Measurements from ENCODE around the gene MNX1.

The MNX1 gene

DNA sequence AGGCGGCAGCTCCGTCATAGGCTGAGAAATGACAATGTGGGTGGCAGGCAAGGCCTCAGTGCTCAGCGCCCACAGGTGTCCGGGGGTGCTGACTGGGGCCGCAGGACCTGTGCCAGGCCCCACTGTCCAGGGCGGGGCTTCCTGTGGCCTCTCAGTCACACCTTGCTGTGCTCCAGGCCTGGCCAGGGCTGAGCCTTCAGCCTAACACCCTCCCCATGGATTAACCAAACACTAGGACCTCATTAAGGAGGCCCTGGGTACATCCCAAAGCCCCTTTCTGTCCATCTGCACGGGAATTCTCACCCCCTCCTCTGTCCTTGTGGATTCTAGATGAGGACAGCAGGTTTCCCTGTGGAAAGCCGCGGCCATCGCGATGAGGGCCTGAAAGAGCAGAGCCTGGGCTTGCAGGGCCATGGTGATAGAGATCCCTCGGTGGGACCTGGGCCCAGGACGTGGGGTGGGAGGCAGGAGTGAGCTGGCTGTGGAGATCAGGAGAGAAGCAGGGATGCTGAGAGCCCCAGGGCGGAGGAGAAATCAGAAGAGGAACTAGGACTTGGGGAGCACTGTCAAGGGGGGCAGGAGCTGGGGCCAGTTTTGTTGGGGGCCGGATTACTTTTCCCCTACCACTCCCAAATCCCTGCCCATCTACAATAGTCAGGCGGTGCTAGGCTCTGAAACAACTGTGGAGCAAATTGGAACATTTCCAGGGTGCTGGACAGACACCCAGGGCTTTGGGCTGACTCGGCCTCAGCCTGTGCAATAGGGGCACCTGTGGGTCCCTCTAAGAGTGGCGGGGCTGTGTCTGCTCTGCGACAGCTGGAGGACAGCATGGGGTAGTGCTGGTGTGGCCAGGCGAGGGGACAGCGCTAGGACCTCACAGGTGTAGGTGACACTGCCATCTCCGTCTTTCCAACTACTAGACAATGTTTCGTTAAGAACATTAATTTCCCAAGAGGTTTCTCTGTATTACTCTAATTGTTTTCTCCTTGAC, 23.3 kb upstream of the MNX1 start:
- Histone ChIP-seq H3K9me3 (ENCODE audit: control insufficient read depth in 1 of 2, low read length in 2 of 2) (no peaks in the 10 kb centered on the region), H3K36me3 (ENCODE audit: control insufficient read depth in 1 of 2, insufficient read depth in 2 of 2, low read length in 2 of 2) (no peaks in the 10 kb centered on the region), H3K27me3 (ENCODE audit: control insufficient read depth in 1 of 2, insufficient read depth in 2 of 2, low read length in 2 of 2) (peaks cover 5 to 21% of the 10 kb centered on the region in 2 donors), H3K4me3 (ENCODE audit: low read depth in 1 of 2, low read length in 2 of 2) (no peak overlapping the region), H3K9ac (ENCODE audit: low read depth in 1 of 2, low read length in 2 of 2) (no peak overlapping the region), H3K4me1 (ENCODE audit: control insufficient read depth in 1 of 2, insufficient read depth in 2 of 2, low read length in 2 of 2) (no peaks in the 10 kb centered on the region), H3K27ac (ENCODE audit: low read depth, low read length) (no peak overlapping the region)

DNA sequence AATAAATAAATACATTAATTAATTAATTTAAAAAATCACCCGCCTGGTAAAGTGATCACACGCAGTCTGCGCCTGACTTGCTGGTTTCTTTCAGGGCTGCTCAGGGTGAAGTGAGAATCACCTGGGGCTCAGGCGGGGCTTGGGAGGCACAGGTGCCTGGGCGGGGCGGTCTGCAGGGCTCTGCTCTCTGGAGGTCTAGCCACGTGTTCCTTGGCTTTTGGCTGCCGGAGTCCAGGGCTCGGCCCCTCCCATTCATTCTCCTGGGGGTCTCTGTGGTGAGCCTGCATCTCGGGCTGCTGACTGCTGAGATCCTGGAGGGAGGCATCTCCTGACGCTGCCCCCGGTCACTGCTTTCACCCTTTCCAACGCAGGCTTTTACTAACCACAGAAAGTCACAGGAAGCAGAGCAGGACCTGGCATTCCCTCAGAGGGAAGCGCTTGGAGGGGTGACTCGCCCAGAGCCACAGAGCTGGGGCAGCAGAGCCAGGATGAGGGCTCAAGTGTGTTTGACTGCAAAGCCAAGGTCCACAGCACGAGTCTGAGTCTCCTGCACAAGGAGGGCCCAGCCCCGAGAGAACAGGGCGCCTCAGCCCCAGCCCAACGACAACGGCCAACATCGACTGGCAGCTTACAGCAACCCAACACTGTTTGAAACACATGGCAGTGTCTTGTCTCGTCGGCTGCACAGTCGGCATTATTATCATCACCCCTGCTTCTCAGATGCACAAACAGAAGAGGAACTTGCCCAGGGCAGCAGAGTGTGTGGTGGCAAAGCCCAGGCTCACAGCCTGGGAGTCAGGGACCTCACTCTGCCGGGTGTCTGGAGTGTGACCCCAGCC, 22.4 kb upstream of the MNX1 start:
- Histone ChIP-seq H3K27ac (ENCODE audit: low read depth, low read length) (no peak overlapping the region), H3K36me3 (ENCODE audit: control insufficient read depth in 1 of 2, insufficient read depth in 2 of 2, low read length in 2 of 2) (no peaks in the 10 kb centered on the region), H3K4me1 (ENCODE audit: control insufficient read depth in 1 of 2, insufficient read depth in 2 of 2, low read length in 2 of 2) (peaks cover 0 to 6% of the 10 kb centered on the region in 2 donors), H3K9ac (ENCODE audit: low read depth in 1 of 2, low read length in 2 of 2) (no peak overlapping the region), H3K4me3 (ENCODE audit: low read depth in 1 of 2, low read length in 2 of 2) (no peak overlapping the region), H3K27me3 (ENCODE audit: control insufficient read depth in 1 of 2, insufficient read depth in 2 of 2, low read length in 2 of 2) (peaks cover 11 to 27% of the 10 kb centered on the region in 2 donors), H3K9me3 (ENCODE audit: control insufficient read depth in 1 of 2, low read length in 2 of 2) (no peaks in the 10 kb centered on the region)

DNA sequence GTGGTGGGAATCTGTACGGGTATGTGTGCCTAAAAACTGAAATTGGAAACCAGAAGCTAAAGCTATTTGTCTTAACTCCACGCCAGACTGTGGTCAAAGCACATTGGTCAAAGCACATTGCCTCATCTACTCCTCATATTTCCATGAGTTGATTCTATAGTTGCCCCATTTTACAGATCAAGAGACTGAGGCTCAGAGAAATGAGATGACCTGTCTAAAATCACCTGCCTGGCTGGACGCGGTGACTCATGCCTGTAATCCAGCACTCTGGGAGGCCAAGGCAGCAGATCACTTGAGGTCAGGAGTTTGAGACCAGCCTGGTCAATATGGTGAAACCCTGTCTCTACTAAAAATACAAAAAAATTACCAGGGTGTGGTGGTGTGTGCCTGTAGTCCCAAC, 21.7 kb upstream of the MNX1 start:
- no peak overlapping the region for H3K27ac ChIP-seq (ENCODE audit: low read depth, low read length)
- peaks cover 0 to 7% of the 10 kb centered on the region in 2 donors for H3K4me1 ChIP-seq (ENCODE audit: control insufficient read depth in 1 of 2, insufficient read depth in 2 of 2, low read length in 2 of 2)
- H3K9me3 ChIP-seq (ENCODE audit: control insufficient read depth in 1 of 2, low read length in 2 of 2) = no peaks in the 10 kb centered on the region
- peaks cover 11 to 26% of the 10 kb centered on the region in 2 donors for H3K27me3 ChIP-seq (ENCODE audit: control insufficient read depth in 1 of 2, insufficient read depth in 2 of 2, low read length in 2 of 2)
- no peak overlapping the region for H3K4me3 ChIP-seq (ENCODE audit: low read depth in 1 of 2, low read length in 2 of 2)
- H3K36me3 ChIP-seq (ENCODE audit: control insufficient read depth in 1 of 2, insufficient read depth in 2 of 2, low read length in 2 of 2) = no peaks in the 10 kb centered on the region
- no peak overlapping the region for H3K9ac ChIP-seq (ENCODE audit: low read depth in 1 of 2, low read length in 2 of 2)

DNA sequence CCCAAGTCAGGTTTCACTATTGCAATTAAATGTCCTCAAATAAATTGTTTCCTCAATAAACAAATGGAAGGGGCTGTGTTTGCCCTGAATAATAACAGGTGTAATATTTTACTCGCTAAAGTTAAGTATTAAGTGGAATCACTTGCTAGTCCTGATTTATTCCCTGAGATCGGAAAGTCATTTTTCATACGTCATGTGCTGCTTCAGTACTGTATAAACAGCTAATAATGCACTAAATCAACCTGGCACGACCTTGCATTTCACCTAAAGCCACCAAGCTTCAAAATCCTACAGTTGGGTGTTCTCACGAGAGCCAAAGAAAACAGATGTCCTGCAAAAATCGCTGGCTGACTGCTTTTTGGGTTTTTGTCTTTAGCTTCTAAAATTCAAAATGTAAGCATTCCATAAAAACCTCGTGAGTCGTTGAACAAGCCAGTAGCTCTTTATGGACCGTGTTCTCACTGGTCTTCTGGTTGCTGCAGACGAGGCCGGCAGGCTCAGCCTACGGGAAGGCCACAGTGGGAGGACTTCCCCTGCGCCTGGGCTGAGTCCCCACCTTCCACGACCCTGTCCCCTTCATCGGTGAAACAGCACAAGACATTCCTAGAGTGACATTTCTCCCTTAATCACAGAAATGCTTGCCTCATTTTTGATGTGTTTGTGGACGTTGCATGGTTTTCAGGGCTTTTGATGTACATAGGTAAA, 17.9 kb upstream of the MNX1 start:
- H3K4me1 ChIP-seq (ENCODE audit: control insufficient read depth in 1 of 2, insufficient read depth in 2 of 2, low read length in 2 of 2) = peaks cover 0 to 7% of the 10 kb centered on the region in 2 donors
- H3K9me3 ChIP-seq (ENCODE audit: control insufficient read depth in 1 of 2, low read length in 2 of 2) = no peaks in the 10 kb centered on the region
- no peak overlapping the region for H3K4me3 ChIP-seq (ENCODE audit: low read depth in 1 of 2, low read length in 2 of 2)
- H3K36me3 ChIP-seq (ENCODE audit: control insufficient read depth in 1 of 2, insufficient read depth in 2 of 2, low read length in 2 of 2) = no peaks in the 10 kb centered on the region
- no peak overlapping the region for H3K27ac ChIP-seq (ENCODE audit: low read depth, low read length)
- no peak overlapping the region for H3K9ac ChIP-seq (ENCODE audit: low read depth in 1 of 2, low read length in 2 of 2)
- H3K27me3 ChIP-seq (ENCODE audit: control insufficient read depth in 1 of 2, insufficient read depth in 2 of 2, low read length in 2 of 2) = peaks cover 34 to 41% of the 10 kb centered on the region in 2 donors

DNA sequence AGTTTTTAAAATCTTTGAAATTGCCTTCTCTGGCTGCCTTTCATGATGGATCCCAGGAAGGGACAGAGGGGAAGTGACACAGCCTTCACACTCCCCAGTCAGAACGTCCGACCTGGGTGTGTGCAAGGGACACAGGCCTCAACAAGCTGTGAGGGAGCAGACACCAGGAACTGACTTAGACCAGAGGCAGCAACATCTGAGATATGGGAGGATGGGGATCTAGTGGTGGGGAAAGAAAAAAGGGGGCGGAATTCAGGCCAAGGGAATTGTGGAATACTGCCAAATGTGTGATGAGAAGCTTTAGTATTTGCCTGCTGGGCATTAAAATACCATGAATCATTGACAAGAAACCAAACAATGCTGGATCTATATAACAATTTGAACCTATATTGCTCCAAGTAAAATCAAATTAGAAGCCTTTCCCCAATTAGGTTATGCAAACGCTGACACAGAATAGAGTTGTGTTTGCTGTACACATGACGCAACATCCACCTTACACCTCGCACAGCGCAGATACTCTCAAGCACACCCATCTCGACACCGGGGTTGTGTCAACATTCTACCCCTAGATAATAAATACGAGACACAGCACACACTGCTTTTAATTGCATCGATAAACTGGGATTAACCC, 17.2 kb upstream of the MNX1 start:
- Histone ChIP-seq H3K4me3 (ENCODE audit: low read depth in 1 of 2, low read length in 2 of 2) (no peak overlapping the region), H3K36me3 (ENCODE audit: control insufficient read depth in 1 of 2, insufficient read depth in 2 of 2, low read length in 2 of 2) (no peaks in the 10 kb centered on the region), H3K9ac (ENCODE audit: low read depth in 1 of 2, low read length in 2 of 2) (no peak overlapping the region), H3K27me3 (ENCODE audit: control insufficient read depth in 1 of 2, insufficient read depth in 2 of 2, low read length in 2 of 2) (peaks cover 36 to 47% of the 10 kb centered on the region in 2 donors), H3K9me3 (ENCODE audit: control insufficient read depth in 1 of 2, low read length in 2 of 2) (no peaks in the 10 kb centered on the region), H3K4me1 (ENCODE audit: control insufficient read depth in 1 of 2, insufficient read depth in 2 of 2, low read length in 2 of 2) (peaks cover 2 to 9% of the 10 kb centered on the region in 2 donors), H3K27ac (ENCODE audit: low read depth, low read length) (no peak overlapping the region)

DNA sequence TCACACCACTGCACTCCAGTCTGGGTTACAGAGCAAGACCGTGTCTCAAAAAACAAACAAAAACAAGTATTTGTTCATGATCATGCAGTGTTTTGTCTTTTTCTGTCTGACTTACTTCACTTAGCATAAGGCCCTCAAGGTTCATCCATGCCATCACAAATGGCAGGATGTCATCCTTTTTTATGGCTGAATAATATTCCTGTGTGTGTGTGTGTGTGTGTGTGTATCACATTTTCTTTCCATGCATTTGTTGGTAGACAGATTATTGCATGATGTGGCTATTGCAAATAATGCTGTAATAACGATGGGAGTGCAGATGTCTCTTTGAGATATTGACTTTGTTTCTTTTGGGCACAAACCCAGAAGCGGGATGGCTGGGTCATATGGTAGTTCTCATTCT, 14.3 kb upstream of the MNX1 start:
- H3K27me3 ChIP-seq (ENCODE audit: control insufficient read depth in 1 of 2, insufficient read depth in 2 of 2, low read length in 2 of 2) = peaks cover 62 to 66% of the 10 kb centered on the region in 2 donors
- H3K4me1 ChIP-seq (ENCODE audit: control insufficient read depth in 1 of 2, insufficient read depth in 2 of 2, low read length in 2 of 2) = peaks cover 13% of the 10 kb centered on the region in 2 donors
- H3K27ac ChIP-seq (ENCODE audit: low read depth, low read length) = no peak overlapping the region
- no peaks in the 10 kb centered on the region for H3K36me3 ChIP-seq (ENCODE audit: control insufficient read depth in 1 of 2, insufficient read depth in 2 of 2, low read length in 2 of 2)
- no peaks in the 10 kb centered on the region for H3K9me3 ChIP-seq (ENCODE audit: control insufficient read depth in 1 of 2, low read length in 2 of 2)
- H3K4me3 ChIP-seq (ENCODE audit: low read depth in 1 of 2, low read length in 2 of 2) = no peak overlapping the region
- H3K9ac ChIP-seq (ENCODE audit: low read depth in 1 of 2, low read length in 2 of 2) = no peak overlapping the region

DNA sequence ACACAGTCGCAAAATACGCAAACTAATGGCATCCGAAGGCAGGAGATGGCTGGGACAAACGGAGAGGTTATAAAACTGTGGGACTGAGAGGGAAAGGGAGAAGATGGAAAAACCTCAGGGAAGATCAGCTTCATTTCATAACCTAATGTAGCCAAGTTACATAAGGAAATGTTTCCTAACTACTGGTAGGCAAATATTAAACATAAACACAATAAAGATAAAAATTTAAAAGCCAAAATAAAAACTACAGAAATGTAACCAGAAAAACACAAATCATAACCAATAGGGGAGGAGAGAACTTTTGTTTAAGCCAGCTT, 13.1 kb upstream of the MNX1 start:
- Histone ChIP-seq H3K9ac (ENCODE audit: low read depth in 1 of 2, low read length in 2 of 2) (no peak overlapping the region), H3K27me3 (ENCODE audit: control insufficient read depth in 1 of 2, insufficient read depth in 2 of 2, low read length in 2 of 2) (peaks cover 70 to 74% of the 10 kb centered on the region in 2 donors), H3K4me3 (ENCODE audit: low read depth in 1 of 2, low read length in 2 of 2) (no peak overlapping the region), H3K4me1 (ENCODE audit: control insufficient read depth in 1 of 2, insufficient read depth in 2 of 2, low read length in 2 of 2) (peaks cover 18 to 22% of the 10 kb centered on the region in 2 donors), H3K27ac (ENCODE audit: low read depth, low read length) (no peak overlapping the region), H3K9me3 (ENCODE audit: control insufficient read depth in 1 of 2, low read length in 2 of 2) (no peaks in the 10 kb centered on the region), H3K36me3 (ENCODE audit: control insufficient read depth in 1 of 2, insufficient read depth in 2 of 2, low read length in 2 of 2) (no peaks in the 10 kb centered on the region)

DNA sequence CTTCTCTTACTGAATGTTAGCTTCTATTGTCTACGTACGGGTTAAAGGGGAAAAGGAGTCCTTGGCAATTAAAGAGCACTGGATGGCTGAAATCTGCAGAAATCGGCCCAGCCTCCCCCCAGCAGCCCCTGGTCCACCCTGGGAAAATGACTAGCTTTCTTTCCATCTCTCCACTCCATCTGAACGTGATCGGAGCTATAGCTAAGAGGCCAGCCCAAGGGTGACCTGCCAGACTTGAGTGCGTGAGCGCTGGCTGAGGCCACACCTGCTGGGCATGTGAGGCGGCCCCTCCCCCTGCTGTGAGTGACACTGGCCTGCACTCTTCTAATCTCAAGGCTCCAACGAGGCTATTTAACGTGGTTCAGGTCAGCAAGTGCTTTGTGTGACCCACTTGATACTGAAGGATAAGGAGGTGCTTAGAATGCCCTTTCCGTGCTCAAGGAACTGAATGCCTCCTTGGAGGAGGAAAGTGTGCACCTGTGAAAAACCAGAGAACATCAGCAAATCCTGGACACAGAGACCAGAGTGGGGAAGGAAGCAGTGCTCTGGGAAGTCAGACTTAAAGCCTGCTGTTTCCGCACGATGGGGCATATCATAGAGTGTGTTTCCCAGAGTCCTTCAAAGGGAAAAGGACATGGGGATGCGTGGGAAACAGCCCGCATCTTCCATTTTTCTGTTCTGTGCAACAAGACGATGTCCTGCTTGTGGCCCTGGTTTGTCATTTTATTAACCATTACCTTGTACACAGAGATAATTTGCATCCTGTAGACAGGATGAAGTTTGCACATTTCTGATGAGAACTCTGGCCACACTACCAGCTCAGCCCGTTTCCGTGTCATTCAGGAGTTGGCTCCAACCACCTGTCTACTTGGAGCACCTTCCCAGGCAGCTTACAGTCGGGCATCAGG, 12.5 kb upstream of the MNX1 start:
- no peaks in the 10 kb centered on the region for H3K36me3 ChIP-seq (ENCODE audit: control insufficient read depth in 1 of 2, insufficient read depth in 2 of 2, low read length in 2 of 2)
- H3K9me3 ChIP-seq (ENCODE audit: control insufficient read depth in 1 of 2, low read length in 2 of 2) = no peaks in the 10 kb centered on the region
- H3K27ac ChIP-seq (ENCODE audit: low read depth, low read length) = no peak overlapping the region
- peaks cover 72 to 74% of the 10 kb centered on the region in 2 donors for H3K27me3 ChIP-seq (ENCODE audit: control insufficient read depth in 1 of 2, insufficient read depth in 2 of 2, low read length in 2 of 2)
- H3K9ac ChIP-seq (ENCODE audit: low read depth in 1 of 2, low read length in 2 of 2) = no peak overlapping the region
- no peak overlapping the region for H3K4me3 ChIP-seq (ENCODE audit: low read depth in 1 of 2, low read length in 2 of 2)
- H3K4me1 ChIP-seq (ENCODE audit: control insufficient read depth in 1 of 2, insufficient read depth in 2 of 2, low read length in 2 of 2) = peaks cover 16 to 25% of the 10 kb centered on the region in 2 donors

All from duodenal mucosa (tissue), 2 donors.